ENCODE results near the gene GPR180. TPM values are rescaled to one million over a fixed set of nuclear protein-coding genes. Genes with fewer than 3 reads are reported as not detected.

GPR180 gene
- polyA plus RNA-seq, 3 donors: 1.0 to 1.1 (median 1.0) TPM

- H3K9me3 ChIP-seq (replicated peaks in 1 of 2; ENCODE audit: control insufficient read depth in 1 of 2, insufficient read depth in 1 of 2, low read length in 2 of 2): no peaks in the 10 kb centered on the region
Measured at GRCh38 chr13:94646904-94647303, 45.2 kb downstream of the GPR180 start.

DNA sequence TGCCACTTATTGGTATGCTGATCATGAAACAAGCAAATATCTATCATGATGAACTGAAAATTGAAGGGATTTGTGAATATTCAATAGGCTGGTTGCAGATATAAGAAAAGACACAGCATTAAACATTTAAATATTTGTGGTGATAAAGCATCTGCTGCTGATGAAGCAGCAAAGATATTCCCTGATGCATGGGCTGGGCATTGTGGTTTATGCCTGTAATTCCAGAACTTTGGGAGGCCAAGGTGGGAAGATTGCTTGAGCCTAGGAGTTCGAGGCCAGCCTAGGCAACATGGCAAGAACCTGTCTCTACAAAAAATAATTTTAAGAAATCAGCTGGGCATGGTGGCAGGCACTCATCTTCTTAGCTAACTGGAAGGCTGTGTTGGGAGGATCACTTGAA is 54.5 kb downstream of the GPR180 start:
- peaks cover 2 to 4% (median 3%) of the 10 kb centered on the region in 3 donors for H3K27me3 Mint-ChIP-seq (ENCODE audit: low read depth in 3 of 3)

More at GRCh38 chr13:94646904-94647303, 45.2 kb downstream of the GPR180 start:
- no CpG with 5 or more reads among the region's 4 CpGs for WGBS (ENCODE audit: insufficient coverage)
- Histone ChIP-seq H3K27me3 (ENCODE audit: control insufficient read depth in 2 of 2, insufficient read depth in 2 of 2, low read length in 2 of 2) (no peaks in the 10 kb centered on the region), H3K36me3 (replicated peaks in 1 of 2; ENCODE audit: control insufficient read depth in 1 of 2, insufficient read depth in 2 of 2, low read length in 2 of 2) (no peaks in the 10 kb centered on the region), H4K20me1 (ENCODE audit: insufficient read depth, low read length) (no peaks in the 10 kb centered on the region), H3K4me3 (replicated peaks in 1 of 3; ENCODE audit: low read depth in 2 of 3, low read length in 3 of 3) (no peak overlapping the region), H3K9ac (ENCODE audit: insufficient read depth, low read length, poor library complexity, severe bottlenecking) (no peak overlapping the region), H3K4me1 (ENCODE audit: control insufficient read depth in 1 of 2, insufficient read depth in 2 of 2, low read length in 2 of 2) (no peaks in the 10 kb centered on the region), H2AFZ (ENCODE audit: insufficient read depth, low read depth, low read length, poor library complexity, severe bottlenecking) (no peak overlapping the region), H3K4me2 (replicated peaks; ENCODE audit: extremely low read depth, low read length, poor library complexity, severe bottlenecking) (no peak overlapping the region), H3K27ac (ENCODE audit: low read depth in 1 of 2, low read length in 2 of 2) (no peak overlapping the region), H3K79me2 (ENCODE audit: insufficient read depth, low read length) (no peaks in the 10 kb centered on the region)
- Mint-ChIP-seq H3K4me1 (no peaks in the 10 kb centered on the region), H3K4me3 (no peak overlapping the region), H3K27me3 (ENCODE audit: low read depth in 3 of 3) (peaks cover 2 to 3% (median 3%) of the 10 kb centered on the region in 3 donors), H3K27ac (no peak overlapping the region), H3K9me3 (peaks cover 0 to 5% (median 0%) of the 10 kb centered on the region in 7 donors), H3K36me3 (no peaks in the 10 kb centered on the region)
- no peak for DNase-seq
- intact Hi-C loops (cut with micrococcal nuclease): no loop called here
- TF ChIP-seq, protein P1, sequence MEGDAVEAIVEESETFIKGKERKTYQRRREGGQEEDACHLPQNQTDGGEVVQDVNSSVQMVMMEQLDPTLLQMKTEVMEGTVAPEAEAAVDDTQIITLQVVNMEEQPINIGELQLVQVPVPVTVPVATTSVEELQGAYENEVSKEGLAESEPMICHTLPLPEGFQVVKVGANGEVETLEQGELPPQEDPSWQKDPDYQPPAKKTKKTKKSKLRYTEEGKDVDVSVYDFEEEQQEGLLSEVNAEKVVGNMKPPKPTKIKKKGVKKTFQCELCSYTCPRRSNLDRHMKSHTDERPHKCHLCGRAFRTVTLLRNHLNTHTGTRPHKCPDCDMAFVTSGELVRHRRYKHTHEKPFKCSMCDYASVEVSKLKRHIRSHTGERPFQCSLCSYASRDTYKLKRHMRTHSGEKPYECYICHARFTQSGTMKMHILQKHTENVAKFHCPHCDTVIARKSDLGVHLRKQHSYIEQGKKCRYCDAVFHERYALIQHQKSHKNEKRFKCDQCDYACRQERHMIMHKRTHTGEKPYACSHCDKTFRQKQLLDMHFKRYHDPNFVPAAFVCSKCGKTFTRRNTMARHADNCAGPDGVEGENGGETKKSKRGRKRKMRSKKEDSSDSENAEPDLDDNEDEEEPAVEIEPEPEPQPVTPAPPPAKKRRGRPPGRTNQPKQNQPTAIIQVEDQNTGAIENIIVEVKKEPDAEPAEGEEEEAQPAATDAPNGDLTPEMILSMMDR (IDR thresholded peaks at IDR 0.05): no peak

More for the DNA sequence above, 54.5 kb downstream of the GPR180 start:
- Histone ChIP-seq H3K4me2 (replicated peaks; ENCODE audit: extremely low read depth, low read length, poor library complexity, severe bottlenecking) (no peak overlapping the region), H3K36me3 (replicated peaks in 1 of 2; ENCODE audit: control insufficient read depth in 1 of 2, insufficient read depth in 2 of 2, low read length in 2 of 2) (no peaks in the 10 kb centered on the region), H2AFZ (ENCODE audit: insufficient read depth, low read depth, low read length, poor library complexity, severe bottlenecking) (no peak overlapping the region), H3K4me3 (replicated peaks in 1 of 3; ENCODE audit: low read depth in 2 of 3, low read length in 3 of 3) (no peak overlapping the region), H3K4me1 (ENCODE audit: control insufficient read depth in 1 of 2, insufficient read depth in 2 of 2, low read length in 2 of 2) (no peaks in the 10 kb centered on the region), H3K27ac (ENCODE audit: low read depth in 1 of 2, low read length in 2 of 2) (no peak overlapping the region), H3K9ac (ENCODE audit: insufficient read depth, low read length, poor library complexity, severe bottlenecking) (no peak overlapping the region), H3K27me3 (ENCODE audit: control insufficient read depth in 2 of 2, insufficient read depth in 2 of 2, low read length in 2 of 2) (peaks cover 0 to 5% of the 10 kb centered on the region in 2 donors), H3K79me2 (ENCODE audit: insufficient read depth, low read length) (no peaks in the 10 kb centered on the region), H3K9me3 (replicated peaks in 1 of 2; ENCODE audit: control insufficient read depth in 1 of 2, insufficient read depth in 1 of 2, low read length in 2 of 2) (no peaks in the 10 kb centered on the region), H4K20me1 (ENCODE audit: insufficient read depth, low read length) (no peaks in the 10 kb centered on the region)
- Mint-ChIP-seq H3K36me3 (no peaks in the 10 kb centered on the region), H3K4me3 (no peak overlapping the region), H3K9me3 (peaks cover 0 to 5% (median 2%) of the 10 kb centered on the region in 7 donors), H3K4me1 (no peaks in the 10 kb centered on the region), H3K27ac (no peak overlapping the region)
- WGBS (ENCODE audit: insufficient coverage): no CpG with 5 or more reads among the region's 1 CpG
- DNase-seq: no peak
- intact Hi-C loops (cut with micrococcal nuclease): no loop called here
- TF ChIP-seq, protein P1 (IDR thresholded peaks at IDR 0.05): no peak

Measured in CD14-positive monocyte (primary cell).